Bronchial epithelial cell (primary cell): ENCODE data around the gene ITGAD. TPM values are rescaled to one million over a fixed set of nuclear protein-coding genes. Genes with fewer than 3 reads are reported as not detected.
A peak's percentile ranks its signal among the peaks of the same experiment; 100 is the strongest.

Experiments
- DNase-seq: peaks from one replicate; pipeline ENCODE4 v3.0.0-alpha.2; 2010; ENCODE audit warnings: low read depth
- FAIRE-seq: peaks from 2 replicates; lab custom pipeline; 2011; peaks lifted over from hg19 to GRCh38; lab: Jason Lieb, UNC
- H3K27me3 ChIP-seq: 2 replicates; pipeline ENCODE4 v1.5.1; 2011; ENCODE audit warnings: low read length; ENCODE audit not compliant: control insufficient read depth, insufficient read depth
- H3K36me3 ChIP-seq: 2 replicates; pipeline ENCODE4 v1.5.1; 2011; ENCODE audit warnings: low read length; ENCODE audit not compliant: control insufficient read depth, insufficient read depth
- H3K4me3 ChIP-seq: 2 replicates; pipeline ENCODE4 v1.5.1; 2011; ENCODE audit warnings: mild to moderate bottlenecking, low read depth, low read length, control low read depth
- total RNA-seq: library from RNA; depleted of rRNA; stranded (reverse); fragments of >200 nt; gene quantifications from 2 replicates; pipeline ENCODE4 v1.2.1, GENCODE V29; 2014
- TF ChIP-seq, protein P1 (sequence below): IDR thresholded peaks from 2 replicates; pipeline ENCODE4 v1.5.1; 2011; ENCODE audit warnings: mild to moderate bottlenecking, moderate library complexity, low read length, control low read depth, inconsistent platforms; ENCODE audit not compliant: insufficient read depth, severe bottlenecking

ITGAD gene
- total RNA-seq, 1 donor from 2014 or later, result not detected

GRCh38 chr16:31472709-31473203 lies 79.6 kb downstream of the ITGAD start:
- Histone ChIP-seq H3K36me3 (peaks cover 20% of the 10 kb centered on the region), H3K27me3 (no peaks in the 10 kb centered on the region), H3K4me3 (peak overlapping the region; percentile 69)
- peak; percentile 80 for DNase-seq
- TF ChIP-seq, protein P1, sequence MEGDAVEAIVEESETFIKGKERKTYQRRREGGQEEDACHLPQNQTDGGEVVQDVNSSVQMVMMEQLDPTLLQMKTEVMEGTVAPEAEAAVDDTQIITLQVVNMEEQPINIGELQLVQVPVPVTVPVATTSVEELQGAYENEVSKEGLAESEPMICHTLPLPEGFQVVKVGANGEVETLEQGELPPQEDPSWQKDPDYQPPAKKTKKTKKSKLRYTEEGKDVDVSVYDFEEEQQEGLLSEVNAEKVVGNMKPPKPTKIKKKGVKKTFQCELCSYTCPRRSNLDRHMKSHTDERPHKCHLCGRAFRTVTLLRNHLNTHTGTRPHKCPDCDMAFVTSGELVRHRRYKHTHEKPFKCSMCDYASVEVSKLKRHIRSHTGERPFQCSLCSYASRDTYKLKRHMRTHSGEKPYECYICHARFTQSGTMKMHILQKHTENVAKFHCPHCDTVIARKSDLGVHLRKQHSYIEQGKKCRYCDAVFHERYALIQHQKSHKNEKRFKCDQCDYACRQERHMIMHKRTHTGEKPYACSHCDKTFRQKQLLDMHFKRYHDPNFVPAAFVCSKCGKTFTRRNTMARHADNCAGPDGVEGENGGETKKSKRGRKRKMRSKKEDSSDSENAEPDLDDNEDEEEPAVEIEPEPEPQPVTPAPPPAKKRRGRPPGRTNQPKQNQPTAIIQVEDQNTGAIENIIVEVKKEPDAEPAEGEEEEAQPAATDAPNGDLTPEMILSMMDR, result peak; percentile 76
- peak; percentile 64 for FAIRE-seq

DNA sequence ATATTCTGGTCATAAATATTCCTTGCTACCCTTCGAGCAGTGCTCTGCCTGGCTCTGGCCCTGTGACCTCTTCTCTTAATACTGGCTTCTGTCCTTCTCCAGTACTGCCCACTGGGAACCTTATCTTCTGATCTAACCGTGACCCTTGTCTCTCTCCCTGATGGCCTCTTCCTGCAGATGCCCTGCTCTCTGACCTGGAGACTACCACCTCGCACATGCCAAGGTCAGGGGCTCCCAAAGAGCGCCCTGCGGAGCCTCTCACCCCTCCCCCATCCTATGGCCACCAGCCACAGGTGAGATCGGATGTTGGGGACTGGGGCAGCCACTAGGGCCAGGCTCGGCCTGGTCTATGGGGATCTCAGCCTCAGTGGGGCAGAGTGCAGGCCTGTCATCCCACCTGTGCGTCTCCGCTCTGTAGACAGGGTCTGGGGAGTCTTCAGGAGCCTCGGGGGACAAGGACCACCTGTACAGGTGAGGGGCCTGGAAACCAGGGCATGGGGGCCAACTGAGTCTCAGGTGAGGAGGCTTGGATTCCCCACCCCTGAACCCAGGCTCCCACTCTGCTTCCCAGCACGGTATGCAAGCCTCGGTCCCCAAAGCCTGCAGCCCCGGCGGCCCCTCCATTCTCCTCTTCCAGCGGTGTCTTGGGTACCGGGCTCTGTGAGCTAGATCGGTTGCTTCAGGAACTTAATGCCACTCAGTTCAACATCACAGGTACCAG lies 80.3 kb downstream of the ITGAD start:
- H3K36me3 ChIP-seq, result peaks cover 23% of the 10 kb centered on the region
- no peak for DNase-seq
- H3K27me3 ChIP-seq, result no peaks in the 10 kb centered on the region
- no peak overlapping the region for H3K4me3 ChIP-seq
- TF ChIP-seq, protein P1, result no peak
- no peak for FAIRE-seq

DNA sequence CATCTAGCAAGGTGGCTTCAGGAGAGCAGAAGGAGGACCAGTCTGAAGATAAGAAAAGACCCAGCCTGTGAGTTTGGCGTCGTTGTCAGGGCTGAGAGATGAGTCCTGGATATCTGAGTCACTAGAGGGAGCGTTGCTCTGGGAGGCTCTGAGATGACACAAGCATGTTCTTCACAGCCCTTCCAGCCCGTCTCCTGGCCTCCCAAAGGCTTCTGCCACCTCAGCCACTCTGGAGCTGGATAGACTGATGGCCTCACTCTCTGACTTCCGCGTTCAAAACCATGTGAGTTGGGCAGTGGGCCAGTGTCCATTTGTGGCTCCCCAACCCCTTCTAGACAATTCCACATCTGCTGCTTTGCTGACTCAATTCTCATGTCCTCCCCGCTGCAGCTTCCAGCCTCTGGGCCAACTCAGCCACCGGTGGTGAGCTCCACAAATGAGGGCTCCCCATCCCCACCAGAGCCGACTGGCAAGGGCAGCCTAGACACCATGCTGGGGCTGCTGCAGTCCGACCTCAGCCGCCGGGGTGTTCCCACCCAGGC lies 81.1 kb downstream of the ITGAD start:
- Histone ChIP-seq H3K36me3 (peaks cover 23% of the 10 kb centered on the region), H3K27me3 (no peaks in the 10 kb centered on the region), H3K4me3 (no peak overlapping the region)
- no peak for FAIRE-seq
- TF ChIP-seq, protein P1, result no peak
- no peak for DNase-seq

DNA sequence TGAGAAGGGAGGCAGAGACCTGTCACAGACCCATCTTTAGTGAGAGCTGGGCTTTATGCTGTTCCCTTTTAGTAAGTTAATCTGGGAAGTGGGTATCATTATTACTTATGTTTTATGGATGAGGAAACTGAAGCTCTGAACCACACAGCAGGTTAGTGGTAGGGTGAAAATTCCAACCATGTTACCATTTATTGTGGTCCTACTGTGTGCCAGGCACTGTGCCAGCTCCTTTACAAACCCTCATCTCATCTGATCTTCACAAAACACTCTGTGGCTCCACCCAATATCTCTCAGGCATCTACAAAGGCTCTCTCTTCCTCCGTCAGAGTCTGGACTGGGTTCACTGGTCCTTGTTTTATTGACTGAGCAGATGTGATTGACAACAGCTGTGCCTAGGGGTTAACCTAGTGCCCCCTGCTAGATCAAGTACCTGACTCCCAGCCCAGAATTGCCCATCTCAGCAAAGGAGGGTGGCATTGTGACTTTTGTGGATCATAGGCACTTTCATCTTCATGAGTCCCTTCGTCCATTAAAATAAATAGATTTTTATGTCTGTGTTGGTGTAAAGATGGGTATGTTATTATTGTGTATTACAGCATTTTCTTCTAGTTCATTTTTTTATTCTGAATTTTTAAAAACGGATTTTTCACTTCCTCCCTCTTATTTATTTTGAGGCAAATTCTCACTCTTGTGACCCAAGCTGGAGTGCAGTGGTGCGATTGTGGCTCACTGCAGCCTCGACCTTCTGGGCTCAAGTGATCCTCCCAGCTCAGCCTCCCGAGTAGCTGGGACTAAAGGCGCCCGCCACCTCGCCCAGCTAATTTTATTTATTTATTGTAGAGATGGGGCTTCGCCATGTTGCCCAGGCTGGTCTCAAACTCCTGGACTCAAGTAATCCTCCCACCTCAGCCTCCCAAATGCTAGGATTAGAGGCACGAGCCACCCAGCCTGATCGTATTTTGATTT lies 81.9 kb downstream of the ITGAD start:
- peaks cover 23% of the 10 kb centered on the region for H3K36me3 ChIP-seq
- no peak for DNase-seq
- TF ChIP-seq, protein P1, result no peak
- FAIRE-seq, result no peak
- H3K27me3 ChIP-seq, result no peaks in the 10 kb centered on the region
- no peak overlapping the region for H3K4me3 ChIP-seq

DNA sequence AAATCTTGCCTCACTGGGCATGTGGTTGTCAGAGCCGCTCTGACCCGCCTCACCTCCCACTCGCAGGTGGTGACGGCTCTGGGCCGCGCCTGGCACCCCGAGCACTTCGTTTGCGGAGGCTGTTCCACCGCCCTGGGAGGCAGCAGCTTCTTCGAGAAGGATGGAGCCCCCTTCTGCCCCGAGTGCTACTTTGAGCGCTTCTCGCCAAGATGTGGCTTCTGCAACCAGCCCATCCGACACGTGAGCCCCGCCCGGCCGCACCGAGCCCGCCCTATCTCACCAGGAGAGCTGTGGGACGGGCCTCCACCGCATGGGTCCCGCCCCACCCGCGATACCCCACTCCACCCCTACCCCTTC lies 82.8 kb downstream of the ITGAD start:
- H3K36me3 ChIP-seq, result peaks cover 23% of the 10 kb centered on the region

More for the DNA sequence above, 82.8 kb downstream of the ITGAD start:
- H3K27me3 ChIP-seq, result no peaks in the 10 kb centered on the region
- TF ChIP-seq, protein P1, result no peak
- no peak overlapping the region for H3K4me3 ChIP-seq
- no peak for DNase-seq
- FAIRE-seq, result no peak

Other genes starting within 250 kb of the ITGAD start
- 0.26 and 1.3 TPM in 2 replicates for gene PRSS36, start 243.3 kb upstream of the ITGAD start, total RNA-seq
- gene FUS, start 213.2 kb upstream of the ITGAD start, total RNA-seq, result 24.2 and 25.0 TPM in 2 replicates
- gene PYCARD, start 190.6 kb upstream of the ITGAD start, total RNA-seq, result 88.2 and 147 TPM in 2 replicates
- under 0.01 TPM in 1 of 2 replicates, not detected in the other for gene TRIM72, start 179.2 kb upstream of the ITGAD start, total RNA-seq
- gene PYDC1, start 176.2 kb upstream of the ITGAD start, total RNA-seq, result not detected in 2 replicates
- 0.13 TPM in 1 of 2 replicates, not detected in the other for gene ITGAM, start 133.4 kb upstream of the ITGAD start, total RNA-seq
- under 0.01 TPM in 1 of 2 replicates, not detected in the other for gene ITGAX, start 38.2 kb upstream of the ITGAD start, total RNA-seq
- not detected in 2 replicates for gene COX6A2, start 35.0 kb downstream of the ITGAD start, total RNA-seq
- gene ZNF843, start 49.5 kb downstream of the ITGAD start, total RNA-seq, result under 0.01 and 0.13 TPM in 2 replicates
- 4.2 and 8.4 TPM in 2 replicates for gene ARMC5, start 66.2 kb downstream of the ITGAD start, total RNA-seq
- gene TGFB1I1, start 78.8 kb downstream of the ITGAD start, total RNA-seq, result 1.6 and 2.8 TPM in 2 replicates
- under 0.01 TPM in 1 of 2 replicates, not detected in the other for gene SLC5A2, start 89.8 kb downstream of the ITGAD start, total RNA-seq
- 26.9 TPM in 2 replicates for gene RUSF1, start 115.1 kb downstream of the ITGAD start, total RNA-seq
- gene AHSP, start 134.6 kb downstream of the ITGAD start, total RNA-seq, result not detected in 2 replicates